GM19193 (cell line): ENCODE measurements around the gene POU6F1.

ENCODE experiments used
- POLR2A ChIP-seq: IDR thresholded peaks from 4 replicates; pipeline ENCODE4 v1.6.1; 2011; ENCODE audit not compliant: insufficient read depth, insufficient read length; ENCODE audit errors: extremely low read depth

Gene POU6F1

GRCh38 chr12:51238510-51239334 is 20.9 kb upstream of the POU6F1 start, which contains the start of gene DAZAP2:
Gene DAZAP2 (plus strand): TSS chr12:51238826. CDS start chr12:51238908, 82 bp downstream.
- peak; percentile 98 for TF ChIP-seq POLR2A

GRCh38 chr12:51238037-51238509 is 20.2 kb upstream of the POU6F1 start:
- no peak for TF ChIP-seq POLR2A

GRCh38 chr12:51234530-51234929 is 16.7 kb upstream of the POU6F1 start:
- no peak for TF ChIP-seq POLR2A

- TF ChIP-seq POLR2A, result no peak
These were observed 14.8 kb upstream of the POU6F1 start for GRCh38 chr12:51232642-51233041.

GRCh38 chr12:51229116-51229809 is 11.4 kb upstream of the POU6F1 start:
- no peak for TF ChIP-seq POLR2A

- no peak for TF ChIP-seq POLR2A
These were observed 10.1 kb upstream of the POU6F1 start for GRCh38 chr12:51227962-51228361.

- TF ChIP-seq POLR2A, result no peak
These were observed 7.9 kb upstream of the POU6F1 start for GRCh38 chr12:51225771-51226170.

- no peak for TF ChIP-seq POLR2A
These were observed 7.4 kb upstream of the POU6F1 start for GRCh38 chr12:51225234-51225633.

GRCh38 chr12:51224625-51225024 is 6.8 kb upstream of the POU6F1 start:
- TF ChIP-seq POLR2A, result no peak

GRCh38 chr12:51222461-51222860 is 4.6 kb upstream of the POU6F1 start:
- TF ChIP-seq POLR2A, result no peak

- no peak for TF ChIP-seq POLR2A
These were observed 1.5 kb upstream of the POU6F1 start for GRCh38 chr12:51219322-51219721.

GRCh38 chr12:51218607-51219161 is 822 bp upstream of the POU6F1 start:
- no peak for TF ChIP-seq POLR2A

- peak; percentile 45 for TF ChIP-seq POLR2A
These were observed 512 bp downstream of the POU6F1 start for GRCh38 chr12:51217133-51217967.

GRCh38 chr12:51216642-51217041 is 1.2 kb downstream of the POU6F1 start:
- TF ChIP-seq POLR2A, result no peak

- no peak for TF ChIP-seq POLR2A
These were observed 3.0 kb downstream of the POU6F1 start for GRCh38 chr12:51214895-51215294.
